Keratinocyte (primary cell): ENCODE measurements around the gene DENND4B. TPM values are rescaled to one million over a fixed set of nuclear protein-coding genes. Genes with fewer than 3 reads are reported as not detected.

Experiments
- DNase-seq: peaks from one replicate; pipeline ENCODE4 v3.0.0-alpha.2; 2011; ENCODE audit warnings: low read depth, missing footprints, low spot score
- FAIRE-seq: peaks from 2 replicates; lab custom pipeline; 2011; peaks lifted over from hg19 to GRCh38; lab: Jason Lieb, UNC
- H2AFZ ChIP-seq: 2 replicates; pipeline ENCODE4 v1.6.0; 2012; ENCODE audit warnings: low read length, control low read depth, inconsistent platforms; ENCODE audit not compliant: control insufficient read depth
- H3K27ac ChIP-seq: 2 replicates; pipeline ENCODE4 v1.5.1; 2011; ENCODE audit warnings: low read length; ENCODE audit not compliant: control insufficient read depth, insufficient read depth
- H3K27me3 ChIP-seq: 3 replicates; pipeline ENCODE4 v1.6.0; 2011; ENCODE audit warnings: low read length; ENCODE audit not compliant: control insufficient read depth, insufficient read depth; ENCODE audit errors: extremely low read depth
- H3K36me3 ChIP-seq, 2 experiments: 2 replicates in 1 of 2; 3 replicates in 1 of 2; pipeline ENCODE4 v1.5.1; 2011; ENCODE audit warnings: low read length in 2 of 2, mild to moderate bottlenecking in 1 of 2; ENCODE audit not compliant: control insufficient read depth in 2 of 2, insufficient read depth in 2 of 2; ENCODE audit errors: extremely low read depth in 1 of 2
- H3K4me1 ChIP-seq: 3 replicates; pipeline ENCODE4 v1.5.1; 2011; ENCODE audit warnings: low read length; ENCODE audit not compliant: control insufficient read depth, insufficient read depth; ENCODE audit errors: extremely low read depth
- H3K4me2 ChIP-seq: 3 replicates; pipeline ENCODE4 v1.6.0; 2011; ENCODE audit warnings: low read depth, low read length; ENCODE audit not compliant: control insufficient read depth, insufficient read depth; ENCODE audit errors: extremely low read depth
- H3K4me3 ChIP-seq, 3 experiments: fragments of 200-600 bp in 1 of 3; sonication (generic) in 1 of 3; 2 replicates in 2 of 3; 3 replicates in 1 of 3; pipeline ENCODE4 v1.5.1; 2011 to 2016; ENCODE audit warnings: low read length in 3 of 3, mild to moderate bottlenecking in 3 of 3, control low read depth in 2 of 3, inconsistent platforms in 1 of 3, low read depth in 1 of 3, mixed read lengths in 1 of 3, mixed run types in 1 of 3, moderate library complexity in 1 of 3; ENCODE audit not compliant: control insufficient read depth in 2 of 3, insufficient read depth in 2 of 3; ENCODE audit errors: extremely low read depth in 1 of 3
- H3K79me2 ChIP-seq: 2 replicates; pipeline ENCODE4 v1.6.0; 2012; ENCODE audit warnings: low read length; ENCODE audit not compliant: control insufficient read depth, insufficient read depth
- H3K9ac ChIP-seq: 3 replicates; pipeline ENCODE4 v1.6.0; 2011; ENCODE audit warnings: low read length; ENCODE audit not compliant: control insufficient read depth, insufficient read depth; ENCODE audit errors: extremely low read depth
- H3K9me1 ChIP-seq: 3 replicates; pipeline ENCODE4 v1.6.0; 2011; ENCODE audit warnings: low read length; ENCODE audit not compliant: control insufficient read depth, insufficient read depth; ENCODE audit errors: extremely low read depth
- H3K9me3 ChIP-seq: 2 replicates; pipeline ENCODE4 v1.5.1; 2012; ENCODE audit warnings: low read depth, low read length; ENCODE audit not compliant: control insufficient read depth
- H4K20me1 ChIP-seq: 3 replicates; pipeline ENCODE4 v1.6.0; 2011; ENCODE audit warnings: low read length; ENCODE audit not compliant: control insufficient read depth, insufficient read depth; ENCODE audit errors: extremely low read depth
- CTCF ChIP-seq, 3 experiments: IDR thresholded peaks in 1 of 3; conservative IDR thresholded peaks in 1 of 3; optimal IDR thresholded peaks in 1 of 3; 2 replicates in 2 of 3; 3 replicates in 1 of 3; pipeline versions ENCODE3 to v1.5.1; 2011; ENCODE audit warnings: low read length in 3 of 3, mild to moderate bottlenecking in 3 of 3, moderate library complexity in 2 of 3, control low read depth in 1 of 3, inconsistent platforms in 1 of 3; ENCODE audit not compliant: insufficient read depth in 2 of 3; ENCODE audit errors: extremely low read depth in 1 of 3
- EZH2 ChIP-seq: IDR thresholded peaks from one replicate; pipeline ENCODE4 v1.6.1; 2012; ENCODE audit warnings: inconsistent platforms, mild to moderate bottlenecking, low read length, moderate library complexity
- dilution Hi-C: fragments of 300-500 bp; cut with MboI; formaldehyde crosslinking; loops from one replicate; pipeline ENCODE4 v1.7.0; 2020; ENCODE audit warnings: low sequenced_read_pairs; ENCODE audit not compliant: extremely low pct_ligation_motif_present
- polyA plus RNA-seq, 5 experiments: library from polyadenylated mRNA; depleted of rRNA in 3 of 5; stranded (reverse) in 3 of 5; stranded (forward) in 1 of 5; unstranded in 1 of 5; fragments of >200 nt; gene quantifications; 1 replicate in 1 of 5; 2 replicates in 3 of 5; 3 replicates in 1 of 5; pipeline versions ENCODE4 v1.2.1 to v1.2.3, GENCODE V29; 2011 to 2012; ENCODE audit warnings: missing spikeins in 2 of 5, low read depth in 1 of 5, low replicate concordance in 1 of 5

Gene DENND4B
- polyA plus RNA-seq, 1 donor (not counting 4 experiments of a cell fraction or from before 2014, with no cell fraction given) = 7.9 TPM

GRCh38 chr1:153973525-153973924 lies 27.0 kb upstream of the DENND4B start:
- H3K27me3 ChIP-seq = no peaks in the 10 kb centered on the region
- no peaks in the 10 kb centered on the region for H3K9me3 ChIP-seq
- no peak for TF ChIP-seq CTCF (optimal IDR thresholded peaks at IDR 0.05 in 1 of 3, IDR thresholded peaks at IDR 0.05 in 1 of 3, conservative IDR thresholded peaks at IDR 0.05 in 1 of 3; ENCODE audit: extremely low read depth in 1 of 3, insufficient read depth in 2 of 3, low read length in 3 of 3)
- no peak for TF ChIP-seq EZH2
- FAIRE-seq (no peak), DNase-seq (no peak)
- H3K4me2 ChIP-seq = no peak overlapping the region
- H3K4me3 ChIP-seq = no peak overlapping the region
- dilution Hi-C loops = no loop called here
- H3K79me2 ChIP-seq = peaks cover 16% of the 10 kb centered on the region
- peaks cover 15% of the 10 kb centered on the region for H3K4me1 ChIP-seq
- H3K36me3 ChIP-seq = peaks cover 5 to 24% of the 10 kb centered on the region in 2 experiments
- H3K27ac ChIP-seq = no peak overlapping the region
- H2AFZ ChIP-seq = no peak overlapping the region
- H4K20me1 ChIP-seq = no peaks in the 10 kb centered on the region
- no peaks in the 10 kb centered on the region for H3K9me1 ChIP-seq
- no peak overlapping the region for H3K9ac ChIP-seq

GRCh38 chr1:153973071-153973470 lies 26.6 kb upstream of the DENND4B start:
- H3K36me3 ChIP-seq = peaks cover 5 to 24% of the 10 kb centered on the region in 2 experiments
- FAIRE-seq = no peak
- no peaks in the 10 kb centered on the region for H4K20me1 ChIP-seq
- H2AFZ ChIP-seq = no peak overlapping the region
- H3K9me1 ChIP-seq = no peaks in the 10 kb centered on the region
- dilution Hi-C loops = no loop called here
- no peak overlapping the region for H3K4me3 ChIP-seq
- H3K4me1 ChIP-seq = peaks cover 16% of the 10 kb centered on the region
- DNase-seq = no peak
- no peak overlapping the region for H3K27ac ChIP-seq
- peaks cover 16% of the 10 kb centered on the region for H3K79me2 ChIP-seq
- no peaks in the 10 kb centered on the region for H3K27me3 ChIP-seq
- H3K4me2 ChIP-seq = no peak overlapping the region
- TF ChIP-seq EZH2 = no peak
- TF ChIP-seq CTCF (optimal IDR thresholded peaks at IDR 0.05 in 1 of 3, IDR thresholded peaks at IDR 0.05 in 1 of 3, conservative IDR thresholded peaks at IDR 0.05 in 1 of 3; ENCODE audit: extremely low read depth in 1 of 3, insufficient read depth in 2 of 3, low read length in 3 of 3) = no peak
- H3K9ac ChIP-seq = no peak overlapping the region
- no peaks in the 10 kb centered on the region for H3K9me3 ChIP-seq
